ENCODE data around the gene OBI1. TPM values are rescaled to one million over a fixed set of nuclear protein-coding genes. Genes with fewer than 3 reads are reported as not detected.

Gene OBI1
- polyA plus RNA-seq, 1 donor from 2014 or later = 9.8 TPM

DNA sequence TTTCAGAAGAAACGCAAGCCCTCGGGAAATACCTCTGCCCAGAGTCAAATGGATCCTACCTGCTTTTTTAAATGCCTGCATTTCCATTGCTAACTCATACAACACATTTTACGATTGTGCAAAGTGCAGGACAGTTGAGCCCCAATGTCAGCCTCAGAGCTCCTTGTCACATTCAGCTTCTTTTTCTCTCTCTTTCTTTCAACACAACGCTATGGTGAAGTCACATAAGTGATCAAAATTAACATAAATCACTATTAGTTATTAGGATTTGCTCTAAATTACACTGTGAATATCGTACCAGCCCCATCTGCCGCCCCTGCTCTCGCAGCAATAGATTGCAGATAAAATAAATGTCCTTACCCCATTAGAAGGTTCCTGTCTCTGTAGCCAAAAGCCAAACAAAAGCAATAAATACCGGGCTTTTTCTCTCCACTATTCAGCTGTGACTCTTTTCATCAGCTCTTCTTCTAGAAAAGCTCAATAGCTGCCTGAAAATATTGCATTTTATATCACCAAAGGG, 64.4 kb downstream of the OBI1 start:
- peak overlapping the region in 3 of 4 donors; percentile 65 to 82 (median 74) for H3K4me3 Mint-ChIP-seq
- peak overlapping the region; percentile 92 to 98 (median 97) for H3K27ac Mint-ChIP-seq
- H3K36me3 Mint-ChIP-seq = no peaks in the 10 kb centered on the region
- H3K4me1 Mint-ChIP-seq = peaks cover 0 to 15% (median 5%) of the 10 kb centered on the region in 3 donors
- peaks cover 2 to 16% (median 5%) of the 10 kb centered on the region in 3 donors for H3K9me3 Mint-ChIP-seq
- H3K27me3 Mint-ChIP-seq = peaks cover 66% of the 10 kb centered on the region

DNA sequence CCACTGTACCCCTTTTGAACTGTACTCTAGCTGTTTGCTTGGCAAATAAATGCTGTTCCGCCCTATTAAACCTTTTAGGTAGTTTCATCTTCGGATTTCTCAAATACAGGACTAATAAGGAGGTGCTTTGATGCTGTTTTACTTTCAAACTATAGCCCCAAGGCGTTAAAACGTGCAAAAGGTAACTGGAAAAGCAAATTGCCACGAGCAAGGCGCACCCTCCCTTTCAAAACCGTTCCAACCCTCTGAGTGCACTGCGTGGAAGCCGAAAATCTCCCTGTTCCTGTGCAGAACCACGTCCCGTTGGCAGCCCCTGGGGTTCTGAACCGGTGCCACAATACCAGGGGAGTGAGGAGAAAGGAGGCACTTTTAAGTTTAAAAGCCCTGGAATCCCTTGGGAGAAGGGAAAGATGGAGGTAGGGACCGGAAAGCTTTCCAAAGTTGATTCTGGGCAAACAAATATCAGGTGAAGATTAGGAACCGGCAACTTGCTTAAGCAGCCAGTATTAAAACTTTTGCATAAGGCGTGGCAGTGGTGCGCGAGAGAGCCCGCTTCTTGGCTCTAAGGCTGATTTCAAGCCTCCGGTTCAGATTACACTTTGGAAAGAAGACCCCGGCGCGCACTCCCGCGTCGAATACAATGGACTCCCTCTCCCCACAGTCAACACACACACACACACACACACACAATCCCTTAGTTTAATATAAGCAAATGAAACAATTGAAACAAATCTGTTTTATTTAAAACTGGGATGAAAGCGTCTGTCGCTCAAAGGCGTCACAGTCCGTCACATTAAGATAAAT, 65.1 kb downstream of the OBI1 start:
- Mint-ChIP-seq H3K9me3 (peaks cover 5 to 18% (median 8%) of the 10 kb centered on the region in 3 donors), H3K27me3 (peaks cover 65% of the 10 kb centered on the region), H3K4me1 (peaks cover 0 to 15% (median 5%) of the 10 kb centered on the region in 3 donors), H3K27ac (peak overlapping the region; percentile 92 to 98 (median 97)), H3K36me3 (no peaks in the 10 kb centered on the region), H3K4me3 (peak overlapping the region in 2 of 4 donors; percentile 18 to 82)

DNA sequence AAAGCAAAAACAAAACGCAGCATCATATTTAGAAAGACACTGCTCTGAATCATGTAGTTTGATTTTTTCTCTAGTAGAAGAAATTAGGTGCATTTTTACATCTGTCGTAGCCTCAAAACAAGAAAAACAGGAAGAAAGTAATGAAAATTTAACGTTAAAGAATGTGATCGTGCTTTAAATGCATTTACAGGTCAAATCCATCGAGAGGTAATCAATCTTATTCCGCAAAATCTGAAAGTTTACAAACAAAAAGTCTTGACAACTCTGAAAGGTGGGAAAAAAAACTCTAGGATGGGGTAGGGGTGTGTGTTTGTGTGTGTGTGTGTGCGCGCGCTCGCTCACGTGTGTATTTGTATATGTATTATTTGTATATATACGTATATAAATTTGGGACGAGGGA, 65.8 kb downstream of the OBI1 start:
- Mint-ChIP-seq H3K27ac (peak overlapping the region; percentile 71 to 98 (median 97)), H3K4me3 (peak overlapping the region in 1 of 4 donors; percentile 48), H3K27me3 (peaks cover 64% of the 10 kb centered on the region), H3K36me3 (no peaks in the 10 kb centered on the region), H3K4me1 (peaks cover 0 to 15% (median 5%) of the 10 kb centered on the region in 3 donors), H3K9me3 (peaks cover 5 to 18% (median 11%) of the 10 kb centered on the region in 3 donors)

DNA sequence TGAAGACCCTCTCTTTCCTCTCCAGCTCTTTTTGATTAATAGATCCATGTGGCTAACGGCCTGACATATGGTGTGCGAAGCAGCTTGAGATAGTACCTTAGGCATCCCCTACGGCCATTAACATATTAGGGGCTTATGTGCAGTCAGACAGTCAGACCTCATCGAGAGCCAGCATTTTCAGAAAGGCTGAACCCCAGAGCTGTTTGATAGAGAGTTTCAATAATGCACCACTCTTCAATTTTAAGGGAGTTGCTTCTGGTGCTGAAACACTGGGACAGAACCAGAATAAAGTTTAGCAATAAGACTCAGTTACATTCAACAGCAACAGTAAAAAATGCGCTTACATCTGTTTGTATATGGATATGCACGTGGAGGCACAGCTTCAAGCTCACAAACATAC, 66.4 kb downstream of the OBI1 start:
- Mint-ChIP-seq H3K27ac (peak overlapping the region; percentile 71 to 98 (median 97)), H3K36me3 (no peaks in the 10 kb centered on the region), H3K4me3 (peak overlapping the region in 1 of 4 donors; percentile 48), H3K27me3 (peaks cover 64% of the 10 kb centered on the region), H3K4me1 (peaks cover 0 to 15% (median 5%) of the 10 kb centered on the region in 3 donors), H3K9me3 (peaks cover 5 to 16% (median 15%) of the 10 kb centered on the region in 3 donors)

DNA sequence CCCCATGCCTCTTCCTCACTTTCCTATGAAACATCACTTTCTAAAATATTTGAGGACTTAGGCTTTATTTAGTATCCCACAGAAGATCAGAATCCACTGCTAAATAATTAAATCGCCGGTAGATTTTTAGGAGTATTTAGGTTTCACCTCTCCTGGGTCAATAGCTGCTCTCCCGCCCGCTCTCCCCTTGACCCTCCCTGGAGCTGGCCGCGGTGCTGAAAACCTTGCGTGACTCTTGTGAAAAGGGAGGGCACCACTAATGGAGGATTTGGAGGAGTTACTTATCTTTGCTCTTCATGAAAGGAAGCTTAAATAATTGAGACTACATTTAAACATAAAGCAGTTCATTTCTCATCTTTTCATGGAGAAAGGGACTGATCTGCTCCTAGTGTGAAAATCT, 69.7 kb downstream of the OBI1 start:
- peaks cover 55% of the 10 kb centered on the region for H3K27me3 Mint-ChIP-seq
- peaks cover 3 to 12% (median 9%) of the 10 kb centered on the region in 3 donors for H3K9me3 Mint-ChIP-seq
- H3K4me1 Mint-ChIP-seq = peaks cover 0 to 2% (median 2%) of the 10 kb centered on the region in 3 donors
- no peak overlapping the region for H3K4me3 Mint-ChIP-seq
- H3K36me3 Mint-ChIP-seq = no peaks in the 10 kb centered on the region
- H3K27ac Mint-ChIP-seq = peak overlapping the region in 1 of 3 donors; percentile 41

DNA sequence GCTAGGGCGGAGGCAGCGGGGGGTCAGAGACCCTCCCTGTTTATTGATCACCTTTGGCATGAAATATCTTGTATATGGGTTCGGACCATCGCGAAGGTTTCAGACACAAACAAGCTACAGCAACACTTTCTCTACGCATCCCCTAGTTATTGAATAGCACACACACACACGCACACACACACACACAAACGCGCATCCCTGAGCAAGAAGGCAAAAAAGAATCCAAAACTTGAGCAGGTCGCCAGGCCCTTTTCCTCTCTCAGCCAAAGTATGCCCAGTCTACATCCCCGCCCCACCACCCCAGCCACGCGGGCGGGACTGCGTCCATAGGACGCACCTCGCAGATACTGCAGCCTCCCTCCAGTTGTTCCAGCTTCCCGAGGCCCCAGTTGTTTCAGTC, 71.6 kb downstream of the OBI1 start:
- H3K4me1 Mint-ChIP-seq = no peaks in the 10 kb centered on the region
- peaks cover 3 to 12% (median 9%) of the 10 kb centered on the region in 3 donors for H3K9me3 Mint-ChIP-seq
- no peaks in the 10 kb centered on the region for H3K36me3 Mint-ChIP-seq
- peaks cover 40% of the 10 kb centered on the region for H3K27me3 Mint-ChIP-seq
- H3K4me3 Mint-ChIP-seq = no peak overlapping the region
- H3K27ac Mint-ChIP-seq = no peak overlapping the region

DNA sequence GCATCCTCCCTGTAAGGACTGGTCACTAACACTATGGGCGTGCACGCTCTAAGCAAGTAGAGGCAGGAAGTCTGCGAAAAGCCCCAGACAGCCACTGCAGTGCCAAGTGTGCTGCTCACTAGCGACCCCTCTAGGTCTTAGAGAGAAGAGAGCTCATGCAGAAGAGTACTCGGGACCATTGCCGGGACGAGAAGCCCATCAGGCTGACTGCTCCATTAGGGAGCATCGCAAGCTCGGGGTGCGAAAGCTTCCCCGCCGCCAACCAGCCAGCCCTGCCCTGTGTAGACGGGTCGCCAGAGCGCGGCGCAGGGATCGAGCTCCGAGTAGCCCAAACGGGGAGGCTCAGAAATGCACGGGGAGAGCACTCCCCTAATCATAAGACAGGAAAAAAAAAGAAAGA, 72.2 kb downstream of the OBI1 start:
- Mint-ChIP-seq H3K27me3 (peaks cover 38% of the 10 kb centered on the region), H3K36me3 (no peaks in the 10 kb centered on the region), H3K4me1 (no peaks in the 10 kb centered on the region), H3K4me3 (peak overlapping the region in 1 of 4 donors; percentile 77), H3K9me3 (peaks cover 3 to 12% (median 9%) of the 10 kb centered on the region in 3 donors), H3K27ac (no peak overlapping the region)

DNA sequence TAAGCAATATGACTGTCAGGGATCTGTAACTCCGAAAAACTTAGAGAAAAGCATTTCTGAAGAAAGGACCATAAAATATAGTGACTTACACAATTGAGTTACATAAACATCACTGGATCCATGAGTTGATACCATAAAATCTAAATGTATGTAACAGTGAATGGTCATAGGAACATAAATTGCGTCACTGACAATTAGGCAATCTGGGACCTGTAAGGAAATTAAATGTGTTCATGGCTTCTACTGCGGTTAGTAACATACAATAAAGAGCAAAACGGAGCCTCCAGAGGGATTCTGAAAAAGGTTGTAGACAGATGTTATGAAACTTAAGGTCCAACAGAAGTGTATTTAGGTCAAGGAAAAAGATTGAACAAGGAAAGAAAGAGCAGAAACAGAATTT, 82.7 kb downstream of the OBI1 start:
- Mint-ChIP-seq H3K9me3 (peaks cover 0 to 2% (median 0%) of the 10 kb centered on the region in 3 donors), H3K27ac (no peak overlapping the region), H3K4me1 (no peaks in the 10 kb centered on the region), H3K4me3 (no peak overlapping the region), H3K27me3 (no peaks in the 10 kb centered on the region), H3K36me3 (no peaks in the 10 kb centered on the region)

DNA sequence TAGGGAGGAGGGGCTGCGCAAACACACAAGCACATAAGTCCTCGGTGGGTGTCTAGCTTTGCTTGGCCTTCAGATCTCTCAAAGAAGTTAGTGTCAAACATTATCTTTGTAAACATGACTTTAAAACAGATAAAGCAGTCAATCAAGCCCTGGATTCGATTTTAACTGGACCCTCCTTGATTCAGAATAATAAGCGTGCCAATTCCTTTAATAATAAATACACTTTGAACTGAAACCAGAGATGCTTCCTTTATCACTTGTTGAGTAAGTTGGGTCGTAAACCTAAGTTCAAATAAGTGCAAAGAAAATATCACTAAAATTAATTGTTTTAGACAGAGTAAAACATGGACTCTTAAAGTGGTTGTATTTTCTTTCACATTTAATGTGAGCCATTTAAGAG, 86.5 kb downstream of the OBI1 start:
- Mint-ChIP-seq H3K9me3 (peaks cover 0 to 2% (median 0%) of the 10 kb centered on the region in 3 donors), H3K27ac (no peak overlapping the region), H3K4me1 (no peaks in the 10 kb centered on the region), H3K36me3 (no peaks in the 10 kb centered on the region), H3K4me3 (no peak overlapping the region), H3K27me3 (no peaks in the 10 kb centered on the region)

DNA sequence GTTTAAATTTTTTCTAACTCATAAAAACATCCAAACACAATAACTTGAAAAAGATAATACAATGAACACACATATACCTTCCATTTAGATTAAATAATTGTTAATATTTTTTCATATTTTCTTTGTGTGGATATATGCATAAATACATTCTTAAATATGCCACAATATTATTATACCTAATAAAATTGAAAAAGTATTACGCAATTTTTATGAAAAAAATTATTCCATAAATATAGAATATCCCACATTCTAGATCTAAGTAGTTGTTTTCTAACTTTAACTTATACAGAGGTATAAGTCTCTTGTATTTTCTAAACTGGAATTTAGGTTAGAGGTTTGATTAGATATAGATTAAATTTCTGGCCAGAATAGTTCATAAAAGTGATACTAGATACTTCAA, 89.9 kb downstream of the OBI1 start:
- Mint-ChIP-seq H3K9me3 (no peaks in the 10 kb centered on the region), H3K36me3 (no peaks in the 10 kb centered on the region), H3K4me1 (no peaks in the 10 kb centered on the region), H3K27ac (no peak overlapping the region), H3K27me3 (no peaks in the 10 kb centered on the region), H3K4me3 (no peak overlapping the region)

DNA sequence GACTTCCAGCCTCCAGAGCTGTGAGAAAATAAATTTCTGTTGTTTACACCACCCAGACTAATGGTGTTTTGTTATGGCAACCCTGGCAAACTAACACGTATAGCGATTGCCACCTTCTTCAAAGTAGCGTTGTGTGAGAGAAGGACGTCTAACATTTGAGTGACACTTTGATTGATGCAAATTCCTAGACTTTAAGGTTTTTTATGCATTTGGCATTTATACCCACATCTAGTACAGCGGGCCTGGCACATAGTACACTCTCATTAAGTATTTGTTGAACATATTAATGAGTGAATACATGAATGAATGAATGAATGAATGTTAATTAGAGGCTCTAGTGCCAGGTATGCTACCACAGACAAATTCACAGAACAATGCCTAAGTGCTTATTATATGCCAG, 92.3 kb downstream of the OBI1 start:
- H3K36me3 Mint-ChIP-seq = no peaks in the 10 kb centered on the region

More for the DNA sequence above, 92.3 kb downstream of the OBI1 start:
- Mint-ChIP-seq H3K4me3 (no peak overlapping the region), H3K27me3 (peaks cover 2% of the 10 kb centered on the region), H3K4me1 (no peaks in the 10 kb centered on the region), H3K9me3 (no peaks in the 10 kb centered on the region), H3K27ac (no peak overlapping the region)

Other genes with a start within 250 kb of the OBI1 start
- not detected for gene POU4F1, start 55.6 kb downstream of the OBI1 start, polyA plus RNA-seq